AG09309 (cell line): ENCODE data around the gene HS2ST1.

Experiments
- DNase-seq: peaks from one replicate; pipeline ENCODE4 v3.0.0-alpha.2; 2010; ENCODE audit warnings: low read depth
- H3K4me3 ChIP-seq: 2 replicates; pipeline ENCODE4 v1.5.1; 2011; ENCODE audit warnings: mild to moderate bottlenecking, low read depth, low read length, moderate library complexity; ENCODE audit not compliant: control insufficient read depth
- TF ChIP-seq, protein P1 (sequence below): IDR thresholded peaks from 2 replicates; pipeline ENCODE4 v1.5.1; 2011; ENCODE audit warnings: mild to moderate bottlenecking, low read depth, low read length, inconsistent platforms; ENCODE audit not compliant: insufficient read depth, control insufficient read depth; ENCODE audit errors: missing control alignments

Gene HS2ST1

DNA sequence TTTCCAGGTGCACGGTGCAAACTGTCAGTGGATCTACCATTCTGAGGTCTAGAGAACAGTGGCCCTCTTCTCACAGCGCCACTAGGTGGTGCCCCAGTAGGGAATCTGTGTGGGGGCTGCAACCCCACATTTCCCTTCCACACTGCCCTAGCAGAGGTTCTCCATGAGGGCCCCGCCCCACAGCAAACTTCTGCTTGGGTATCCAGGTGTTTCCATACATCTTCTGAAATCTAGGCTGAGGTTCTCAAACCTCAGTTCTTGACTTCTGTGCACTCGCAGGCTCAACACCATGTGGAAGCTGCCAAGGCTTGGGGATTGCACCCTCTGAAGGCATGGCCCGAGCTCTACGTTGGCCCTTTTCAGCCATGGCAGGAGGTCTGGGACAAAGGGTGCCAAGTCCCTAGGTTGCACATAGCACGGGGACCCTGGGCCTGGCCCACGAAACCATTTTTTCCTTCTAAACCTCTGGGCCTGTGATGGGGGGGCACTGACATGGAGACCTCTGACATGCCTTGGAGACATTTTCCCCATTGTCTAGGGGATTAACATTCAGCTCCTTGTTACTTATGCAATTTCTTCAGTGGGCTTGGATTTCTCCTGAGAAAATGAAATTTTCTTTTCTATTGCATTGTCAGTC lies 10.0 kb downstream of the HS2ST1 start:
- no peak overlapping the region for H3K4me3 ChIP-seq
- TF ChIP-seq, protein P1, sequence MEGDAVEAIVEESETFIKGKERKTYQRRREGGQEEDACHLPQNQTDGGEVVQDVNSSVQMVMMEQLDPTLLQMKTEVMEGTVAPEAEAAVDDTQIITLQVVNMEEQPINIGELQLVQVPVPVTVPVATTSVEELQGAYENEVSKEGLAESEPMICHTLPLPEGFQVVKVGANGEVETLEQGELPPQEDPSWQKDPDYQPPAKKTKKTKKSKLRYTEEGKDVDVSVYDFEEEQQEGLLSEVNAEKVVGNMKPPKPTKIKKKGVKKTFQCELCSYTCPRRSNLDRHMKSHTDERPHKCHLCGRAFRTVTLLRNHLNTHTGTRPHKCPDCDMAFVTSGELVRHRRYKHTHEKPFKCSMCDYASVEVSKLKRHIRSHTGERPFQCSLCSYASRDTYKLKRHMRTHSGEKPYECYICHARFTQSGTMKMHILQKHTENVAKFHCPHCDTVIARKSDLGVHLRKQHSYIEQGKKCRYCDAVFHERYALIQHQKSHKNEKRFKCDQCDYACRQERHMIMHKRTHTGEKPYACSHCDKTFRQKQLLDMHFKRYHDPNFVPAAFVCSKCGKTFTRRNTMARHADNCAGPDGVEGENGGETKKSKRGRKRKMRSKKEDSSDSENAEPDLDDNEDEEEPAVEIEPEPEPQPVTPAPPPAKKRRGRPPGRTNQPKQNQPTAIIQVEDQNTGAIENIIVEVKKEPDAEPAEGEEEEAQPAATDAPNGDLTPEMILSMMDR, result no peak
- no peak for DNase-seq

DNA sequence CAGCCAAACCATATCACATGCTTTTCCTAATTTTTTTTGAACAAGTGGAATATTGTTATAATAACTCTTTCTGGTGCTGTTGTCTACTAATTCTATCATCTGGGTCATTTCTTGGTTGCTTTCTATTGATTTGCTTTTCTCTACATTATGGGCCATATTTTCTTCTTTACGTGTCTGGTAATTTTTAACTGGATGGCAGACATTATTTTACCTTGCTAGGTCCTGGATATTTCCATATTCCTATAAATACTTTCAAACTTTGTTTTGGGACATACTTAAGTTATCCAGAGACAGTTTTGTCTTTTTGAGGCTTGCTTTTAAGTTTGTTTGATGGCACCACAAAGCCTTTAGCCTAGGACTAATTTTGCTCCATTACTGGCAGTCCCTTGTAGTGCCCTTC lies 11.3 kb downstream of the HS2ST1 start:
- TF ChIP-seq, protein P1, result no peak
- DNase-seq, result no peak
- no peak overlapping the region for H3K4me3 ChIP-seq

DNA sequence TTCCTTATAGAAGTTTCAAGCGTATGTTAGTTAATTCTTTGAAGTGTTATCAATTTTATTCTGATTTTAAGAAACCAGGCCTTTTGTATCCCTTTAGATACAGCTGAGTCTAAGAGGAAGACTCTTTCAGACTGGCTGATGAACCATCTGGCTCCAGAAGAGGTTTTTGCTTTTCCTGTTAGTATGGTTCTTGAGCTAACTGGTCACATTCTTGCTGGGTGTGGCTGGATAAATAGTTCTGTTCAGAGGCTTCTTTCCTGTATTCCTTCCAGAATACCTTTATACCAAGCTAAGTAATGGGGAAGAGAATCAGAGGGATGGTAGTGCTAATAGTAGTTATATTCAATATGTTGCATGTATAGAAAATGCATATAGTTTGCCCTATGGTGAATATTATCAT lies 12.4 kb downstream of the HS2ST1 start:
- TF ChIP-seq, protein P1, result no peak
- DNase-seq, result no peak
- H3K4me3 ChIP-seq, result no peak overlapping the region

- no peak overlapping the region for H3K4me3 ChIP-seq
- TF ChIP-seq, protein P1, result no peak
- DNase-seq, result no peak
Measured at GRCh38 chr1:86928819-86929218, 14.4 kb downstream of the HS2ST1 start.

DNA sequence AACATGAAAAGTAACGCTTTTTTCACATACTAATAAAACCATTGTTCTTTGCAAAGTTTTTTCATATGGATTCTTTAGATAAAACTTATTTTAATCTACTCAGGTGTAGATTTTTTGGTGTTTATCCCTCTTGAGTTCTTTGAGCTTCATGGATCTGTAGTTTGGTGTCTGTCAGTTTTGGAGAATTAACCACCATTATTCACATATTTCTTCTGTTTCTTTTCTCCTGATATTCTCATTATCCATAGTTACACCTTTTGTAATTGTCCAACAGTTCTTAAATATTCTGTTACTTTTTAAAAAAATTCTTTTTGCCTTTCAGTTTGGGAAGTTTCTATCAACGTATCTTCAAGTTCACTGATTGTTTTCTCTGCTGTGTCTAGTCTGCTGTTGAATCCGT lies 18.6 kb downstream of the HS2ST1 start:
- no peak for DNase-seq
- TF ChIP-seq, protein P1, result no peak

DNA sequence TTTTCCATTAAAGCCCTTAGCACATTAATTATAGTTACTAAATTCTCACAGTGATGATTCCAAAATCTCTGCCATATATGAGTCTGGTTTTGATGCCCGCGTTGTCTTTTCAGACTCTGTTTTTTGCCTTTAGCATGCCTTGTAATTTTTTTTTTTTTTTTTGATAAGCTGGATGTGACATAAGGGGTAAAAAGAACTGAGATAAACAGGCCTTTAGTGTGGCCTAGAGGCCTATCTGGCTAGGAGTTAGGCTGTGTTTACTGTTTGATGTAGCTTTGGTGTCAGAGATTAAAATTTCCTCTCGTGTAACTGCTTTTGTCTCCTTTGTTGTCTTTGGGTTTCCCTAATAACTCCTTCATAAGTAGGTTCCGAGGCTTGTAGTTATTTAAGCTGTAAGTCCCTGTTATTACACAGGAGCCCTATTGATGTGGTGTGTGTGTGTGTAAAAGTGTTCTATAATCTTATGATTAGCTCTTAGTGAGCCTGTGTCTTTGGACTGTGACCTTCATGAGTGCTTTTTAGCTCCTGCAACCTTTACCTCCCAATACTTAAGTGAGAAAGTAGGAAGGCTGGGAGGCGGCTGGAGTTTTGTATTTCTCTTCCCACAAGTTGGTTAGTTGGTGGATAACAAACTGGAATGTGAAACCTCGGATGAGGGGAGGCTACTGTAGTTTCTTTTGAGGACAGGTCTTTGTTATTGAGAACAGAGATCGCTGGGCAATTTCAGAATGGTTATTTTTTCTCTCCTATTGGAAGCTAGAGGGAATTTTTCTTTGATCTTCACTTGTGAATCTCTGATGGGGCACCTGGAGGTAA lies 19.3 kb downstream of the HS2ST1 start:
- TF ChIP-seq, protein P1, result no peak
- DNase-seq, result no peak
- H3K4me3 ChIP-seq, result no peak overlapping the region

More for the DNA sequence above, 18.6 kb downstream of the HS2ST1 start:
- no peak overlapping the region for H3K4me3 ChIP-seq
